AG04450 (cell line): ENCODE results near the gene L3MBTL4. TPM values are rescaled to one million over a fixed set of nuclear protein-coding genes. Genes with fewer than 3 reads are reported as not detected.

ENCODE experiments used
- CTCF ChIA-PET: fragments of 300-600, 350-600 bp; formaldehyde crosslinking; extraction: SDS; loops from one replicate; lab custom pipeline; 2022; ENCODE audit warnings: antibody characterized with exemption, inconsistent platforms; lab: Charles Lee
- POLR2A ChIA-PET: fragments of 350-600 bp; formaldehyde crosslinking; extraction: SDS; loops from one replicate; lab custom pipeline; 2021; ENCODE audit warnings: antibody characterized with exemption, inconsistent platforms; lab: Yijun Ruan, JAX
- DNase-seq: peaks from one replicate; pipeline ENCODE4 v3.0.0-alpha.2; 2011; ENCODE audit warnings: low read depth, low spot score
- H3K27ac ChIP-seq: one replicate; pipeline ENCODE4 v1.5.1; 2012; ENCODE audit warnings: low read depth, low read length, control low read depth
- H3K27me3 ChIP-seq: one replicate; pipeline ENCODE4 v1.6.0; 2012; ENCODE audit warnings: low read length; ENCODE audit not compliant: control insufficient read depth, insufficient read depth
- H3K4me3 ChIP-seq: 2 replicates; pipeline ENCODE4 v1.5.1; 2011; ENCODE audit warnings: mild to moderate bottlenecking, low read depth, low read length, control low read depth
- H3K9me3 ChIP-seq: 2 replicates; pipeline ENCODE4 v1.5.1; 2012; ENCODE audit warnings: low read length; ENCODE audit not compliant: control insufficient read depth, insufficient read depth
- CTCF ChIP-seq: IDR thresholded peaks from 2 replicates; pipeline ENCODE4 v1.5.1; 2011; ENCODE audit warnings: low read depth, low read length, control low read depth, inconsistent platforms
- polyA plus RNA-seq: library from polyadenylated mRNA; depleted of rRNA; stranded (reverse); fragments of >200 nt; gene quantifications from 2 replicates; pipeline ENCODE4 v1.2.3, GENCODE V29; 2011

L3MBTL4 gene
- polyA plus RNA-seq, 1 experiment, result 0.05 TPM

- no peak for TF ChIP-seq CTCF
Measured at GRCh38 chr18:5984245-5984644, 430.5 kb downstream of the L3MBTL4 start.

GRCh38 chr18:5983488-5983887 is 431.2 kb downstream of the L3MBTL4 start:
- no peak for DNase-seq
- POLR2A ChIA-PET, result no interaction called here
- no peak overlapping the region for H3K4me3 ChIP-seq
- no peak for TF ChIP-seq CTCF
- H3K27me3 ChIP-seq, result no peaks in the 10 kb centered on the region
- no peaks in the 10 kb centered on the region for H3K9me3 ChIP-seq
- no peak overlapping the region for H3K27ac ChIP-seq
- CTCF ChIA-PET, result no interaction called here

More at GRCh38 chr18:5984245-5984644, 430.5 kb downstream of the L3MBTL4 start:
- ChIA-PET CTCF (no interaction called here), POLR2A (no interaction called here)
- Histone ChIP-seq H3K4me3 (no peak overlapping the region), H3K27ac (no peak overlapping the region), H3K27me3 (no peaks in the 10 kb centered on the region), H3K9me3 (no peaks in the 10 kb centered on the region)
- no peak for DNase-seq

GRCh38 chr18:5982332-5982731 is 432.4 kb downstream of the L3MBTL4 start:
- H3K27me3 ChIP-seq, result no peaks in the 10 kb centered on the region
- no peak for TF ChIP-seq CTCF
- ChIA-PET CTCF (no interaction called here), POLR2A (no interaction called here)
- no peak for DNase-seq
- H3K9me3 ChIP-seq, result no peaks in the 10 kb centered on the region
- H3K27ac ChIP-seq, result no peak overlapping the region
- no peak overlapping the region for H3K4me3 ChIP-seq

- no peaks in the 10 kb centered on the region for H3K9me3 ChIP-seq
- TF ChIP-seq CTCF, result no peak
- H3K4me3 ChIP-seq, result no peak overlapping the region
- no peaks in the 10 kb centered on the region for H3K27me3 ChIP-seq
- no peak for DNase-seq
- CTCF ChIA-PET, result no interaction called here
- POLR2A ChIA-PET, result no interaction called here
- H3K27ac ChIP-seq, result no peak overlapping the region
Measured at GRCh38 chr18:5980721-5981120, 434.0 kb downstream of the L3MBTL4 start.

- no peaks in the 10 kb centered on the region for H3K27me3 ChIP-seq
- TF ChIP-seq CTCF, result no peak
- ChIA-PET POLR2A (interaction anchor here (0.7 kb wide), 1 partner anchor 44 kb away, joined by 7 read pairs; no protein-coding TSS in a partner anchor), CTCF (no interaction called here)
- no peaks in the 10 kb centered on the region for H3K9me3 ChIP-seq
- no peak for DNase-seq
- no peak overlapping the region for H3K4me3 ChIP-seq
- no peak overlapping the region for H3K27ac ChIP-seq
Measured at GRCh38 chr18:5979971-5980457, 434.7 kb downstream of the L3MBTL4 start.
